SH-SY5Y (cell line): ENCODE measurements around the gene ARPC5L.

Experiments used
- GATA2 ChIP-seq: IDR thresholded peaks from 2 replicates; pipeline ENCODE4 v1.6.1; 2011; ENCODE audit warnings: mild to moderate bottlenecking, low read depth, low read length
- GATA3 ChIP-seq: IDR thresholded peaks from 2 replicates; pipeline ENCODE4 v1.6.1; 2011; ENCODE audit warnings: low read depth, mild to moderate bottlenecking, low read length, moderate library complexity

DNA sequence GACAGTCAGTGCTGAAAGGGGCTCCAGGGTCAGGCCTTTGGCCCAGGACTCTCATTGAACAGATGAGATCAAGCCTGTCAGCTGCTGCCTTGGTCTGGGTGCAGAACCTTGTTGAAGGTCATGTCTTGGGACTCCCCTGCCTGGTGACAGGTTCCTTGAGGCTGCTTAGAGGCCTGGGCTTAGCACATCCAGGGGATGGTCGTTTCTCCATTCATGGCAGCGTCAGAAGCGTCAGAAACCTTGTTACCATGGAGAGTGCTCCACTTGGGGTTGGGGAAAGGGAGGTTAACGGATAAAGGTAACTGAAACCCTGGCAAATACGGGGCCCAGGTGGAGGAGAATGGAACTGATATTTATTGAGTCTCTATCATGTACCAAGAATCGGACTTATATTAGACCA is 8.8 kb downstream of the ARPC5L start:
- no peak for TF ChIP-seq GATA2
- TF ChIP-seq GATA3: no peak
